GM10266 (cell line): ENCODE measurements around the gene INO80E.

Experiments
- DNase-seq: peaks from one replicate; pipeline ENCODE4 v3.0.0; 2012; ENCODE audit errors: extremely low spot score
- TF ChIP-seq, protein P1 (sequence below): IDR thresholded peaks from 2 replicates; pipeline ENCODE4 v1.5.1; 2012; ENCODE audit warnings: mild to moderate bottlenecking, low read depth; ENCODE audit not compliant: control insufficient read depth, insufficient read depth; ENCODE audit errors: missing control alignments

INO80E gene

DNA sequence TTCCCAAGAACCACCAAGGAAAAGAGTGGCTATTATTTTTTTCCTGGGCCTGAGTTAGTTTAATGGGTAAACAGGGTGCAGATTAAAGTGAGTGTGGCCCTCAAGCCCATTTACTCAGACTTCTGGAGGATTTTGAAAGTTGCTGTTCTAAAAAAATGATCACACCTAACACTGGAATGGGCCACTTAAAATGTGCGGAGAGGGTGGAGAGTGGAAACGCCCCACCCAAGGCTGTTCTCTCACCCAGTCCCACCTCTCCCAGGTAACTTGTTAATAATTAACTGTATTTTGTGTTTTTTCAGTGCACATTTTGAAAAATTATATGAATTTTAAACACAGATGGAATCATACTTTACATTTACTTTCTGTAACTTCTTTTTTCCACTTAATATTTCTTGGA is 6.0 kb upstream of the INO80E start:
- TF ChIP-seq, protein P1, sequence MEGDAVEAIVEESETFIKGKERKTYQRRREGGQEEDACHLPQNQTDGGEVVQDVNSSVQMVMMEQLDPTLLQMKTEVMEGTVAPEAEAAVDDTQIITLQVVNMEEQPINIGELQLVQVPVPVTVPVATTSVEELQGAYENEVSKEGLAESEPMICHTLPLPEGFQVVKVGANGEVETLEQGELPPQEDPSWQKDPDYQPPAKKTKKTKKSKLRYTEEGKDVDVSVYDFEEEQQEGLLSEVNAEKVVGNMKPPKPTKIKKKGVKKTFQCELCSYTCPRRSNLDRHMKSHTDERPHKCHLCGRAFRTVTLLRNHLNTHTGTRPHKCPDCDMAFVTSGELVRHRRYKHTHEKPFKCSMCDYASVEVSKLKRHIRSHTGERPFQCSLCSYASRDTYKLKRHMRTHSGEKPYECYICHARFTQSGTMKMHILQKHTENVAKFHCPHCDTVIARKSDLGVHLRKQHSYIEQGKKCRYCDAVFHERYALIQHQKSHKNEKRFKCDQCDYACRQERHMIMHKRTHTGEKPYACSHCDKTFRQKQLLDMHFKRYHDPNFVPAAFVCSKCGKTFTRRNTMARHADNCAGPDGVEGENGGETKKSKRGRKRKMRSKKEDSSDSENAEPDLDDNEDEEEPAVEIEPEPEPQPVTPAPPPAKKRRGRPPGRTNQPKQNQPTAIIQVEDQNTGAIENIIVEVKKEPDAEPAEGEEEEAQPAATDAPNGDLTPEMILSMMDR: no peak

DNA sequence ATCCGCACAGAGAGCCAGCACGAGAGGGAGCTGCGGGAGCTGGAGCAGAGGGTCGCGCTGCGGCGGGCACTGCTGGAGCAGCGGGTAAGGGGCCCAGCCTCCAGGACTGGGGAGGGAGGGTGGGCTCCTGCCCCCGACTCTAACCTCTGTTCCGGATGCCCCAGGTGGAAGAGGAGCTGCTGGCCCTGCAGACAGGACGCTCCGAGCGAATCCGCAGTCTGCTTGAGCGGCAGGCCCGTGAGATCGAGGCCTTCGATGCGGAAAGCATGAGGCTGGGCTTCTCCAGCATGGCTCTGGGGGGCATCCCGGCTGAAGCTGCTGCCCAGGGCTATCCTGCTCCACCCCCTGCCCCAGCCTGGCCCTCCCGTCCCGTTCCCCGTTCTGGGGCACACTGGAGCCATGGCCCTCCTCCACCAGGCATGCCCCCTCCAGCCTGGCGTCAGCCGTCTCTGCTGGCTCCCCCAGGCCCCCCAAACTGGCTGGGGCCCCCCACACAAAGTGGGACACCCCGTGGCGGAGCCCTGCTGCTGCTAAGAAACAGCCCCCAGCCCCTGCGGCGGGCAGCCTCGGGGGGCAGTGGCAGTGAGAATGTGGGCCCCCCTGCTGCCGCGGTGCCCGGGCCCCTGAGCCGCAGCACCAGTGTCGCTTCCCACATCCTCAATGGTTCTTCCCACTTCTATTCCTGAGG is 5.0 kb upstream of the INO80E start:
- DNase-seq: no peak
- TF ChIP-seq, protein P1: no peak

More for the DNA sequence above, 6.0 kb upstream of the INO80E start:
- no peak for DNase-seq

DNA sequence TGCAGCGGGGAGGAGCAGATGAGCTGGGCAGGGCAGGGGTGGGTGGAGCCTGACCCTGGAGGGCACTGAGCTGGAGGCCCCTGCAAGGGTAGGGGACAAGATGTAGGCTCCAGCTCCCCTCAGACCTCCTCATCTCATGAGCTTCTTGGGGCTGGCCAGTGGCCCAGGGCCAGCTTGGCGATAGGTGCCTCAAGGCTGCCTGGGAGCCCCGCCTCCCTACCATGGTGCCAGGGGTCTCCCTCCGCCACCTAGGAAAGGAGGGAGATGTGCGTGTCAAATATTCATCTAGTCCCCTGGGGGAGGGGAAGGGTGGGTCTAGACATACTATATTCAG is 4.5 kb upstream of the INO80E start:
- TF ChIP-seq, protein P1: no peak
- no peak for DNase-seq

DNA sequence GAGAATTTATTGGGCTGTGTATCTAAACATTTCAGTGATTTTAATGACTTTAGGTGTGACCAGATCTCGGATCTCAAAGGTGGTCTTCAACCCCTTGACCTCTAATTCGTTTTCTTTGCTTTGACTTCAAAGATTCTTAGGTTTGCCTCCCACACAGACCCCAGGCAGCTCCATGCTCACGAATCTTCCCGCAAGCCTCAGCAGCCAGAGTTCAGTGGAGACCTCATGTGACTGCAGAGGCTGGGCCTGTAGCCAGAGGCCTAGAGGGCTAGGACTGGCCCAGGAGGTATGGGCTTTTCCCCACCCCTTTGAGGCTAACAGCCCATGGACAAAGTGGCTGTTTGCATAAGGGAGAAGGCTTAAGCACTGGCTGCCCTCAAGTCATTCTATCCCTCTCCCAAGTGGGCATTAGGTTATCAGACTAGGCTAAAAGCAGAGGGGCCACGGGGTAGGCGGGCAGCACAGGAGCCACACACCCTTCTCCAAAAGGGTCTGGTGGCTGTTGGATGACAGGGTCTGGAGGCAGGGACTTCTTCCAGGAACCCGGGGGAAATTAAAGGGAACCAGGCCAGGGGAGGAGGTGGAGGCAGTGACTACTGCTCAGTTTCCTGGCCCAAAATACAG is 3.6 kb upstream of the INO80E start:
- TF ChIP-seq, protein P1: no peak
- no peak for DNase-seq

DNA sequence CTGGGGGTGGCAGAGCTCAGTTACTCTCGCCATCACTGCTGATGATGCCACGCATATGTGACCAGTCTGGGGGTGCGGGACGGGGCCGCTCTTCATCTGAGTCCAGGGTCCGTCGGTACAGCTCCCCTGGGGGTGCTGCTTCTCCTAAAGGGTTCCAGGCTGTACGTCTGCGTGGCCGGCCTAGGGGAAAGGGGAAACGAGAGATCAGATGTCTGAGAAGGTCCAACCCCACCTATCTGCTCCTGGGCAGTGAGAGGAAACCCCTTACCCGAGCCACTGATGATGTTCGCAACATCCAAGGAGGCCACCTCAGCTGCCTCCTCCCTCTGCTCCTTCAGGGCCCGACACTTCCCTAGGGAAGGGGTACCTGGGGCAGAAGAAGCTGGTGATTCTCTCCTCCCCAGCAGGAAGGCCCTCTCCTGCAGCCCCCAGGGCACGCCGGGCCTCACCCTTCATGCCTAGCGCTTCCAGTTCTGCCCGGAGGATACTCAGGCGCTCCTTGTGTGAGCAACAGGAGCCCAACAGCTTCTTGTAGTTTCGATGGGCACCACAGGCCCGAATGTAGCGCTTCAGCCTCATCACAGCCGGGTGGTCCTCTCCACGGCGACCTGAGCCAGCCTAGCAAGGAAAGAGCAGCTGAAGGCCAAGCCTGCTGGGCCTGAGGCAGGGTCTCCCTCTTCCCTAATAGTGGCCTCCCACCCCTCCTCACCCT is 2.7 kb upstream of the INO80E start:
- no peak for DNase-seq
- TF ChIP-seq, protein P1: no peak

DNA sequence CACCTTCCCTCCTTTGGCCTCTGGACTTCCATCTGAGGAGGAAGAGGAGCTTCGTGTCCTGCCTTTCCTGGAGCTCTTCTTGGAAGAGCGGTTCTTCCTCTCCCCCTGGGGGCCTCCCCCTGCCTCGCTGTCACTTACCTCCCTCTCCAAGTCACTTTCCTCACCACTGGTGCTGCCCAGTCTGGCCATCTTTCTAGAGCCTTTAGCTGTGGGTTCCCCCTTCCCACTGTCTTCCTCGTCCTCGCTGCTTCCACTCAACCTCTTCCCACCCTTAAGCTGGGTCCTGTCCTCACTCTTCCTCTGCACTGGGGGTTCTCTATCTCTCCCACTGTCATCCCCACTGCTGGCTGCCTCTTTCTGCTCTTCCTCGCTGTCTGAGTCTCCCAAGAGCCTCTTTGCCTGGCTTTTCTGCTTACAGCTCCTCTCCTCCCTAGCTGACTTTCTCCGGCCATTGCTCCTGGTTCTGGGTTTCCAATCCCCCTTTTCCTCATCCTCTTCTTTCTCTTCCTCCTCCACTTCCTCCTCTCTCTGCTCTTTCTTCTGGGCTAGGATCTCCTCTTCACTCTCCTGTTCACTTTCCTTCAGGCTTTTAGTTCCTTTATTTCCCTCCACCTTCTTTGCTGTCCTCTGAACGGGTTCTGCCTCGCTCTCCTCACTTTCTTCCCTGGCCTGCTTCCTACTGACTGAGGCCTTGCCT is 2.0 kb upstream of the INO80E start:
- DNase-seq: no peak
- TF ChIP-seq, protein P1: no peak
